Fibroblast of mammary gland (primary cell): ENCODE data around the gene PFDN5.
"Not testable (repeated sequence)": the region's sequence is repeated elsewhere in the genome, so short reads cannot be mapped to it uniquely, and the experiment has no call there.

Experiments
- DNase-seq: peaks from one replicate; pipeline ENCODE4 v3.0.0-alpha.2; 2010; ENCODE audit warnings: low read depth
- H3K4me3 ChIP-seq: 2 replicates; pipeline ENCODE4 v1.5.1; 2011; ENCODE audit warnings: low read depth, mild to moderate bottlenecking, low read length, moderate library complexity; ENCODE audit not compliant: control insufficient read depth
- CTCF ChIP-seq: conservative IDR thresholded peaks from 2 replicates; pipeline ENCODE4 v1.5.1; 2011; ENCODE audit warnings: low read depth, low read length, inconsistent platforms; ENCODE audit not compliant: control insufficient read depth, insufficient read depth

Gene PFDN5

GRCh38 chr12:53286448-53286847 is 8.9 kb upstream of the PFDN5 start:
- no peak for DNase-seq
- H3K4me3 ChIP-seq: no peak overlapping the region
- TF ChIP-seq CTCF: no peak

GRCh38 chr12:53287741-53288216 is 7.6 kb upstream of the PFDN5 start:
- DNase-seq: peak; percentile 46
- H3K4me3 ChIP-seq: no peak overlapping the region
- TF ChIP-seq CTCF: peak; percentile 46

GRCh38 chr12:53288322-53288721 is 7.0 kb upstream of the PFDN5 start:
- H3K4me3 ChIP-seq: no peak overlapping the region
- no peak for DNase-seq
- TF ChIP-seq CTCF: no peak

GRCh38 chr12:53289891-53290290 is 5.5 kb upstream of the PFDN5 start:
- no peak overlapping the region for H3K4me3 ChIP-seq
- peak; percentile 67 for DNase-seq
- no peak for TF ChIP-seq CTCF

GRCh38 chr12:53290661-53291060 is 4.7 kb upstream of the PFDN5 start:
- no peak for TF ChIP-seq CTCF
- H3K4me3 ChIP-seq: no peak overlapping the region
- peak; percentile 53 for DNase-seq

GRCh38 chr12:53292426-53292825 is 2.9 kb upstream of the PFDN5 start:
- TF ChIP-seq CTCF: no peak
- H3K4me3 ChIP-seq: no peak overlapping the region
- no peak for DNase-seq

GRCh38 chr12:53295891-53296219 is 513 bp downstream of the PFDN5 start:
- peak overlapping the region; percentile 100 for H3K4me3 ChIP-seq
- no peak for TF ChIP-seq CTCF
- no peak for DNase-seq

GRCh38 chr12:53297106-53297505 is 1.8 kb downstream of the PFDN5 start:
- not testable (repeated sequence) for DNase-seq, H3K4me3 ChIP-seq
